Naive thymus-derived CD4-positive, alpha-beta T cell (primary cell): ENCODE measurements around the gene CCT6B. TPM values are rescaled to one million over a fixed set of nuclear protein-coding genes. Genes with fewer than 3 reads are reported as not detected.

Source experiments
- ATAC-seq: fragments of 150-1000 bp; cut with Tn5 transposase; 2 replicates; pipeline ENCODE4 v1.10.0; 2021; ENCODE audit warnings: mild to moderate bottlenecking, moderate library complexity
- CTCF ChIA-PET: fragments of 350-600 bp; sonication (Branson Sonifier 250); formaldehyde crosslinking; loops from one replicate; lab custom pipeline; 2021; ENCODE audit warnings: antibody characterized with exemption; lab: Charles Lee
- POLR2A ChIA-PET: fragments of 350-600 bp; sonication (Branson Sonifier 250); formaldehyde crosslinking; loops from one replicate; lab custom pipeline; 2021; ENCODE audit warnings: antibody characterized with exemption, inconsistent platforms; lab: Charles Lee
- DNase-seq, 9 donors: peaks; one replicate each; pipeline versions ENCODE4 v3.0.0 to v3.0.0-alpha.2; 2020 to 2022; ENCODE audit warnings: mixed read lengths in 1 of 9
- H3K27ac ChIP-seq: one replicate; pipeline ENCODE4 v1.7.0; 2013; ENCODE audit warnings: mild to moderate bottlenecking, low read depth, low read length, moderate library complexity
- H3K27me3 ChIP-seq, 2 donors: one replicate each; pipeline ENCODE4 v1.7.0; 2013; ENCODE audit warnings: low read length in 2 of 2, mild to moderate bottlenecking in 2 of 2, moderate library complexity in 2 of 2; ENCODE audit not compliant: control insufficient read depth in 2 of 2, insufficient read depth in 2 of 2
- H3K36me3 ChIP-seq, 3 experiments: 1 replicate in 2 of 3; 2 replicates in 1 of 3; pipeline ENCODE4 v1.7.0; 2013; ENCODE audit warnings: low read length in 3 of 3, mild to moderate bottlenecking in 3 of 3, moderate library complexity in 1 of 3; ENCODE audit not compliant: insufficient read depth in 3 of 3, control insufficient read depth in 2 of 3
- H3K4me1 ChIP-seq, 2 donors: one replicate each; pipeline ENCODE4 v1.7.0; 2013; ENCODE audit warnings: low read length in 2 of 2, mild to moderate bottlenecking in 2 of 2, moderate library complexity in 1 of 2; ENCODE audit not compliant: control insufficient read depth in 2 of 2, insufficient read depth in 2 of 2
- H3K4me3 ChIP-seq: 2 replicates; pipeline ENCODE4 v1.7.0; 2013; ENCODE audit warnings: mild to moderate bottlenecking, low read length
- H3K9me3 ChIP-seq, 3 experiments: 1 replicate in 2 of 3; 2 replicates in 1 of 3; pipeline ENCODE4 v1.7.0; 2013; ENCODE audit warnings: low read length in 3 of 3; ENCODE audit not compliant: control insufficient read depth in 2 of 3
- H3K27ac Mint-ChIP-seq, 9 donors: one replicate each; pipeline ENCODE4 v1.8.0; 2020 to 2022; ENCODE audit warnings: mixed read lengths in 9 of 9, mild to moderate bottlenecking in 8 of 9, moderate library complexity in 5 of 9, inconsistent platforms in 2 of 9
- H3K27me3 Mint-ChIP-seq, 5 donors: one replicate each; pipeline ENCODE4 v1.8.0; 2021 to 2022; ENCODE audit warnings: mixed read lengths in 5 of 5, mild to moderate bottlenecking in 1 of 5
- H3K36me3 Mint-ChIP-seq, 5 donors: one replicate each; pipeline ENCODE4 v1.8.0; 2020 to 2022; ENCODE audit warnings: mixed read lengths in 5 of 5, mild to moderate bottlenecking in 3 of 5, inconsistent platforms in 1 of 5
- H3K4me1 Mint-ChIP-seq, 7 donors: one replicate each; pipeline ENCODE4 v1.8.0; 2020 to 2022; ENCODE audit warnings: mixed read lengths in 7 of 7, mild to moderate bottlenecking in 3 of 7, inconsistent platforms in 1 of 7
- H3K4me3 Mint-ChIP-seq, 10 donors: one replicate each; pipeline ENCODE4 v1.8.0; 2020 to 2022; ENCODE audit warnings: mild to moderate bottlenecking in 10 of 10, mixed read lengths in 10 of 10, moderate library complexity in 6 of 10, inconsistent platforms in 2 of 10
- H3K9me3 Mint-ChIP-seq, 11 donors: one replicate each; pipeline ENCODE4 v1.8.0; 2020 to 2022; ENCODE audit warnings: mixed read lengths in 11 of 11, mild to moderate bottlenecking in 4 of 11, inconsistent platforms in 1 of 11, moderate library complexity in 1 of 11
- intact Hi-C, 2 donors: fragments of 100-400 bp; cut with micrococcal nuclease; formaldehyde crosslinking; loops; one replicate each; pipeline ENCODE4 v1.15.1; 2023
- polyA plus RNA-seq, 2 donors: library from polyadenylated mRNA; unstranded; fragments of 300-500 nt; fragmentation: Illumina TruSeq; gene quantifications; one replicate each; pipeline ENCODE4 v1.2.3, GENCODE V29; 2021
- total RNA-seq, 6 experiments: library from RNA in 5 of 6; stranded (reverse) in 5 of 6; gene quantifications; 1 replicate in 5 of 6; 2 replicates in 1 of 6; pipeline ENCODE4 v1.2.3 and lab custom pipeline; 2021 to 2026

Gene CCT6B
- total RNA-seq (1 to 10 TPM; 1.6 to 3.8 (median 2.4) TPM), polyA plus RNA-seq (1 to 10 TPM; 1.3 TPM), total RNA-seq (lab: John Stamatoyannopoulos, UW) (3.4 reads per million, percentile 18 among the genes with 10 or more reads in this experiment)

- CTCF ChIA-PET = interaction anchor here (1.2 kb wide), 1 partner anchor 21 kb away, joined by 3 read pairs; no protein-coding TSS in a partner anchor
These were observed at the start of gene CCT6B, which contains the start of gene ZNF830 for GRCh38 chr17:34961093-34961911. Gene CCT6B (minus strand): TSS chr17:34961460. CDS start chr17:34961393, 67 bp downstream. Gene ZNF830 (plus strand): TSS chr17:34961540. CDS start chr17:34961567, 27 bp downstream.

DNA sequence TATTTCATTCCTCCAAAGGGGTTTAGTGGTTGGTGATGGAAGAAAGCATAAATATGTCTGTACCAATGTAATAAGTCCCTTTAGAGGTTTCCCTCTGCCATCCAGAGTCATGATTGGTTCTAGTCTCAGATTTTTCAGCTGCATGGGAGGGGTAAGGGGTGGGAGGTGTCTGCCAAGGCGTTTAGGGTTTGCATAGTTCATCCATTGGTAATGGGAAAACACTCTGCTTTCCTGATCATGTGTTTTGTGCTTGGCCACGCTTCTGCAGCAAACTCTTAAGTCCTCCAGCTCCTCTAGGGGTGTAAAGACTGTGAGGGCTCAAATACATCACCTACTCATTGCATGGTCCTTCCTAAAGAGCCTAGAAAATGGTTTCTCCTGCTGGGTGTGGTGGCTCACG, 48.8 kb upstream of the CCT6B start:
- Mint-ChIP-seq H3K36me3 (peaks cover 4 to 50% (median 15%) of the 10 kb centered on the region in 5 donors), H3K4me3 (no peak overlapping the region), H3K27me3 (no peaks in the 10 kb centered on the region), H3K27ac (peak overlapping the region in 6 of 9 donors; percentile 7 to 76 (median 29)), H3K4me1 (peaks cover 0 to 6% (median 3%) of the 10 kb centered on the region in 7 donors), H3K9me3 (no peaks in the 10 kb centered on the region)
- ATAC-seq (no peak), DNase-seq (no peak)
- H3K27ac ChIP-seq = no peak overlapping the region
- H3K27me3 ChIP-seq = no peaks in the 10 kb centered on the region
- no peak overlapping the region for H3K4me3 ChIP-seq
- no peaks in the 10 kb centered on the region for H3K4me1 ChIP-seq
- H3K9me3 ChIP-seq = no peaks in the 10 kb centered on the region
- ChIA-PET CTCF (interaction anchor here (0.8 to 1.6 kb wide), 3 partner anchors 27 to 54 kb away, joined by 3 to 6 read pairs (median 4); no protein-coding TSS in a partner anchor), POLR2A (no interaction called here)
- intact Hi-C loops = no loop called here
- peaks cover 11 to 64% (median 11%) of the 10 kb centered on the region in 3 experiments for H3K36me3 ChIP-seq

More at GRCh38 chr17:34961093-34961911, at the start of gene CCT6B, which contains the start of gene ZNF830:
- peak within 1 kb of the TSS; percentile 92 for H3K27ac ChIP-seq
- no peaks in the 10 kb centered on the region for H3K27me3 ChIP-seq
- Mint-ChIP-seq H3K27me3 (peaks cover 0 to 10% (median 5%) of the 10 kb centered on the region in 5 donors), H3K9me3 (peaks cover 0 to 8% (median 4%) of the 10 kb centered on the region in 11 donors), H3K4me3 (peak within 1 kb of the TSS; percentile 97 to 100 (median 99)), H3K36me3 (peaks cover 9 to 25% (median 15%) of the 10 kb centered on the region in 5 donors), H3K27ac (peak within 1 kb of the TSS; percentile 98 to 100 (median 99)), H3K4me1 (peaks cover 19 to 38% (median 33%) of the 10 kb centered on the region in 7 donors)
- H3K4me1 ChIP-seq = peaks cover 14 to 16% of the 10 kb centered on the region in 2 donors
- DNase-seq = peak; percentile 69 to 94 (median 91)
- peaks cover 0 to 20% (median 1%) of the 10 kb centered on the region in 3 experiments for H3K36me3 ChIP-seq
- ATAC-seq = peak; percentile 95
- intact Hi-C loops = loop anchor here (1.0 to 10.0 kb wide), 9 partner anchors 19 to 848 kb away; partner anchors contain the start of genes AP2B1 (in 2 of the 2), LIG3 (in 2 of the 2), RAD51D (in 2 of the 2) and RFFL (in 1 of the 2)
- peak within 1 kb of the TSS; percentile 94 for H3K4me3 ChIP-seq
- POLR2A ChIA-PET = interaction anchor here (0.6 to 3.3 kb wide), 16 partner anchors 9 to 847 kb away, joined by 3 to 44 read pairs (median 3); partner anchors contain the start of gene LIG3
- H3K9me3 ChIP-seq = no peaks in the 10 kb centered on the region

- no peak for ATAC-seq
These were observed 45.7 kb upstream of the CCT6B start for GRCh38 chr17:35006961-35007360.

DNA sequence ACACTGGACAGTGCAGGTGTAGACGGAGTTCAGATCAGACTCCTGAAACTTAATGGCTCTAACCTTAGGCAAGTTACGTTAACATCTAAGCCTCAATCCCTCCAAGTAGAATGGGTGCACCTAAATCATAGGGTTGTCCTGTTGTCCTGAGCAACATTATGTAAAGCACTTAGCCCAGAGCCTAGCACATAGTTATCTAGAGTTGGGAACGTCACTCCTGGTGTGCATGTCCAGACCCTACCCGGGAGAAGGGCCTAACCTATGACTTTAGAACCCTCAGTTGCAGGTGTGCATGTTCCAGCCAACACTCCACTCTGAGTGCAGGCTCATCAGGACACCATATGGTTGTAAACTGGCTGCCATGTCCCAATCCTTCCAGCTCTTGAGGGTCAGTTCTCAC, 45.1 kb upstream of the CCT6B start:
- no peak for ATAC-seq
- H3K4me1 ChIP-seq = no peaks in the 10 kb centered on the region
- no peaks in the 10 kb centered on the region for H3K27me3 ChIP-seq
- Mint-ChIP-seq H3K4me3 (no peak overlapping the region), H3K36me3 (peaks cover 4 to 58% (median 15%) of the 10 kb centered on the region in 5 donors), H3K27ac (peak overlapping the region in 4 of 9 donors; percentile 38 to 69 (median 51)), H3K27me3 (no peaks in the 10 kb centered on the region), H3K9me3 (no peaks in the 10 kb centered on the region), H3K4me1 (peaks cover 0 to 9% (median 5%) of the 10 kb centered on the region in 7 donors)
- ChIA-PET CTCF (interaction anchor here (1.0 kb wide), 1 partner anchor 45 kb away, joined by 4 read pairs; no protein-coding TSS in a partner anchor), POLR2A (interaction anchor here (2.5 kb wide), 1 partner anchor 9 kb away, joined by 8 read pairs; no protein-coding TSS in a partner anchor)
- no peak for DNase-seq
- peaks cover 0 to 60% (median 13%) of the 10 kb centered on the region in 3 experiments for H3K36me3 ChIP-seq
- H3K4me3 ChIP-seq = no peak overlapping the region
- no peak overlapping the region for H3K27ac ChIP-seq
- H3K9me3 ChIP-seq = no peaks in the 10 kb centered on the region
- intact Hi-C loops = no loop called here

More at GRCh38 chr17:35006961-35007360, 45.7 kb upstream of the CCT6B start:
- H3K27me3 ChIP-seq = no peaks in the 10 kb centered on the region
- H3K4me1 Mint-ChIP-seq = peaks cover 0 to 9% (median 5%) of the 10 kb centered on the region in 7 donors
- ChIA-PET POLR2A (interaction anchor here (1.1 kb wide), 1 partner anchor 16 kb away, joined by 3 read pairs; no protein-coding TSS in a partner anchor), CTCF (interaction anchor here (1.6 kb wide), 1 partner anchor 8 kb away, joined by 7 read pairs; no protein-coding TSS in a partner anchor)
- peaks cover 4 to 56% (median 12%) of the 10 kb centered on the region in 5 donors for H3K36me3 Mint-ChIP-seq
- H3K27ac ChIP-seq = no peak overlapping the region
- peak overlapping the region in 8 of 9 donors; percentile 1 to 83 (median 47) for H3K27ac Mint-ChIP-seq
- no peaks in the 10 kb centered on the region for H3K9me3 Mint-ChIP-seq
- intact Hi-C loops = no loop called here
- no peak overlapping the region for H3K4me3 ChIP-seq
- H3K36me3 ChIP-seq = peaks cover 0 to 60% (median 11%) of the 10 kb centered on the region in 3 experiments
- H3K4me3 Mint-ChIP-seq = no peak overlapping the region
- H3K4me1 ChIP-seq = no peaks in the 10 kb centered on the region
- DNase-seq = no peak
- H3K27me3 Mint-ChIP-seq = no peaks in the 10 kb centered on the region
- H3K9me3 ChIP-seq = no peaks in the 10 kb centered on the region

DNA sequence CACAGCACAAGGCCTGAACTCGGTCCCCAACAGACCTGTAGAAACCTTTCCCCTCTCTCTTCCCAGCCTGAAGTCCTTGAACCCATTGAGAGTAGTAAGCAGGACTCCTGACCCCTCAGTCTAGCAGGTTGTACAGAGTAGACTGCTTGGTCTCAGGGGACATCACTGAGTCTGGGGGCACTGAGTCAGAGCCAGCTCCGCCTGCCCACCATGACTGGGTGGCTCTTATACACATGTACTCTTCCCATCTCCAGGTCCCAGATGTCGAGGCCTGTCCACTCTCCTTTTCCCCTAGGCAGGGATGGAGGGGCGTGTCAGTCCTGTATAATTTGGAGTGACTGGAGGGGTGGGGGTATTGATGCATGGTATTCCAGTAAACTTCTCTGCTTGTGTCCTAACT, 42.5 kb upstream of the CCT6B start:
- Mint-ChIP-seq H3K9me3 (no peaks in the 10 kb centered on the region), H3K27me3 (no peaks in the 10 kb centered on the region), H3K4me1 (peaks cover 0 to 9% (median 5%) of the 10 kb centered on the region in 7 donors), H3K27ac (peak overlapping the region in 8 of 9 donors; percentile 13 to 83 (median 49)), H3K4me3 (no peak overlapping the region), H3K36me3 (peaks cover 0 to 48% (median 5%) of the 10 kb centered on the region in 5 donors)
- H3K4me1 ChIP-seq = no peaks in the 10 kb centered on the region
- peaks cover 0 to 61% (median 14%) of the 10 kb centered on the region in 3 experiments for H3K36me3 ChIP-seq
- no peak overlapping the region for H3K27ac ChIP-seq
- POLR2A ChIA-PET = interaction anchor here (1.8 to 2.5 kb wide), 2 partner anchors 12 to 65 kb away, joined by 4 to 8 read pairs; no protein-coding TSS in a partner anchor
- intact Hi-C loops = no loop called here
- H3K9me3 ChIP-seq = no peaks in the 10 kb centered on the region
- H3K4me3 ChIP-seq = no peak overlapping the region
- no peaks in the 10 kb centered on the region for H3K27me3 ChIP-seq
- no peak for DNase-seq
- ATAC-seq = no peak
- CTCF ChIA-PET = no interaction called here
